ENCODE data around the gene MXRA8.

MXRA8 gene

GRCh38 chr1:1347026-1347595 lies 11.2 kb downstream of the MXRA8 start:
- TF ChIP-seq ELF4 (IDR thresholded peaks at IDR 0.05) (no peak), SP1 (IDR thresholded peaks at IDR 0.05) (no peak), LEF1 (IDR thresholded peaks at IDR 0.05; ENCODE audit: borderline replicate concordance) (no peak), CTBP1 (IDR thresholded peaks at IDR 0.05; ENCODE audit: borderline replicate concordance) (no peak), FOXA1 (IDR thresholded peaks at IDR 0.05) (no peak), SUZ12 (IDR thresholded peaks at IDR 0.05) (no peak), TARDBP (IDR thresholded peaks at IDR 0.05) (no peak), ARNT (IDR thresholded peaks at IDR 0.05) (no peak), HDGF (IDR thresholded peaks at IDR 0.05; ENCODE audit: borderline replicate concordance) (no peak), ZNF384 (IDR thresholded peaks at IDR 0.05) (no peak), FOXK2 (IDR thresholded peaks at IDR 0.05) (no peak), FOXM1 (IDR thresholded peaks at IDR 0.05; ENCODE audit: borderline replicate concordance) (no peak)
- POLR2A ChIA-PET, result interaction anchor here (0.8 to 1.2 kb wide), 6 partner anchors 11 to 52 kb away, joined by 3 to 5 read pairs (median 4); partner anchors contain the start of genes AURKAIP1 and CCNL2
- no peak for DNase-seq (ENCODE audit: extremely low spot score)
- CTCF ChIA-PET, result interaction anchor here (0.5 kb wide), 1 partner anchor 311 kb away, joined by 4 read pairs; no protein-coding TSS in a partner anchor

GRCh38 chr1:1346501-1346890 lies 11.9 kb downstream of the MXRA8 start:
- no peak for DNase-seq (ENCODE audit: extremely low spot score)
- POLR2A ChIA-PET, result no interaction called here
- CTCF ChIA-PET, result interaction anchor here (1.9 kb wide), 1 partner anchor 158 kb away, joined by 9 read pairs; no protein-coding TSS in a partner anchor
- TF ChIP-seq HDGF (IDR thresholded peaks at IDR 0.05; ENCODE audit: borderline replicate concordance) (no peak), ARNT (IDR thresholded peaks at IDR 0.05) (no peak), TARDBP (IDR thresholded peaks at IDR 0.05) (no peak), SUZ12 (IDR thresholded peaks at IDR 0.05) (no peak), FOXK2 (IDR thresholded peaks at IDR 0.05) (no peak), BHLHE40 (IDR thresholded peaks at IDR 0.05; ENCODE audit: borderline replicate concordance) (no peak), PKNOX1 (IDR thresholded peaks at IDR 0.05) (no peak)

- TF ChIP-seq SP1 (IDR thresholded peaks at IDR 0.05), result no peak
- no peak for TF ChIP-seq ZNF384 (IDR thresholded peaks at IDR 0.05)
- no peak for TF ChIP-seq FOXA1 (IDR thresholded peaks at IDR 0.05)
- ChIA-PET POLR2A (no interaction called here), CTCF (interaction anchor here (1.9 kb wide), 1 partner anchor 158 kb away, joined by 9 read pairs; no protein-coding TSS in a partner anchor)
- DNase-seq (ENCODE audit: extremely low spot score), result no peak
Observed at GRCh38 chr1:1345860-1346500, 12.4 kb downstream of the MXRA8 start.

- TF ChIP-seq ARNT (IDR thresholded peaks at IDR 0.05), result no peak
- TF ChIP-seq TARDBP (IDR thresholded peaks at IDR 0.05), result no peak
- TF ChIP-seq L3MBTL2 (conservative IDR thresholded peaks at IDR 0.05), result no peak
- TF ChIP-seq BHLHE40 (IDR thresholded peaks at IDR 0.05; ENCODE audit: borderline replicate concordance), result no peak
- TF ChIP-seq SUZ12 (IDR thresholded peaks at IDR 0.05), result no peak
- TF ChIP-seq FOXA1 (IDR thresholded peaks at IDR 0.05), result no peak
- TF ChIP-seq HDGF (IDR thresholded peaks at IDR 0.05; ENCODE audit: borderline replicate concordance), result no peak
- TF ChIP-seq PKNOX1 (IDR thresholded peaks at IDR 0.05), result no peak
- no peak for TF ChIP-seq ELF4 (IDR thresholded peaks at IDR 0.05)
- TF ChIP-seq LEF1 (IDR thresholded peaks at IDR 0.05; ENCODE audit: borderline replicate concordance), result no peak
- TF ChIP-seq NFRKB (IDR thresholded peaks at IDR 0.05), result no peak
- no peak for TF ChIP-seq FOXM1 (IDR thresholded peaks at IDR 0.05; ENCODE audit: borderline replicate concordance)
- no peak for TF ChIP-seq FOXK2 (IDR thresholded peaks at IDR 0.05)
- no peak for TF ChIP-seq SP1 (IDR thresholded peaks at IDR 0.05)
- TF ChIP-seq CTBP1 (IDR thresholded peaks at IDR 0.05; ENCODE audit: borderline replicate concordance), result no peak
- ChIA-PET POLR2A (no interaction called here), CTCF (interaction anchor here (1.9 kb wide), 1 partner anchor 159 kb away, joined by 9 read pairs; no protein-coding TSS in a partner anchor)
- no peak for DNase-seq (ENCODE audit: extremely low spot score)
Observed at GRCh38 chr1:1345384-1345783, 13.0 kb downstream of the MXRA8 start.

- POLR2A ChIA-PET, result no interaction called here
- peak; percentile 57 for DNase-seq (ENCODE audit: extremely low spot score)
- CTCF ChIA-PET, result interaction anchor here (0.7 to 1.9 kb wide), 2 partner anchors 53 to 160 kb away, joined by 3 to 9 read pairs; no protein-coding TSS in a partner anchor
- no peak for TF ChIP-seq SP1 (IDR thresholded peaks at IDR 0.05)
- TF ChIP-seq NFRKB (IDR thresholded peaks at IDR 0.05), result no peak
- TF ChIP-seq LEF1 (IDR thresholded peaks at IDR 0.05; ENCODE audit: borderline replicate concordance), result no peak
- TF ChIP-seq FOXA1 (IDR thresholded peaks at IDR 0.05), result no peak
- TF ChIP-seq ARNT (IDR thresholded peaks at IDR 0.05), result no peak
- TF ChIP-seq HDGF (IDR thresholded peaks at IDR 0.05; ENCODE audit: borderline replicate concordance), result no peak
- TF ChIP-seq CTBP1 (IDR thresholded peaks at IDR 0.05; ENCODE audit: borderline replicate concordance), result no peak
- no peak for TF ChIP-seq ELF4 (IDR thresholded peaks at IDR 0.05)
Observed at GRCh38 chr1:1344655-1345361, 13.5 kb downstream of the MXRA8 start.

- CTCF ChIA-PET, result no interaction called here
- TF ChIP-seq PKNOX1 (IDR thresholded peaks at IDR 0.05), result no peak
- TF ChIP-seq FOXK2 (IDR thresholded peaks at IDR 0.05), result no peak
- TF ChIP-seq FOXM1 (IDR thresholded peaks at IDR 0.05; ENCODE audit: borderline replicate concordance), result no peak
- TF ChIP-seq SUZ12 (IDR thresholded peaks at IDR 0.05), result no peak
- TF ChIP-seq HDGF (IDR thresholded peaks at IDR 0.05; ENCODE audit: borderline replicate concordance), result no peak
- TF ChIP-seq SP1 (IDR thresholded peaks at IDR 0.05), result no peak
- TF ChIP-seq FOXA1 (IDR thresholded peaks at IDR 0.05), result no peak
- TF ChIP-seq ZNF384 (IDR thresholded peaks at IDR 0.05), result no peak
- TF ChIP-seq ELF4 (IDR thresholded peaks at IDR 0.05), result no peak
- no peak for TF ChIP-seq CTBP1 (IDR thresholded peaks at IDR 0.05; ENCODE audit: borderline replicate concordance)
- TF ChIP-seq LEF1 (IDR thresholded peaks at IDR 0.05; ENCODE audit: borderline replicate concordance), result no peak
- no peak for TF ChIP-seq BHLHE40 (IDR thresholded peaks at IDR 0.05; ENCODE audit: borderline replicate concordance)
- no peak for TF ChIP-seq ARNT (IDR thresholded peaks at IDR 0.05)
- TF ChIP-seq NFRKB (IDR thresholded peaks at IDR 0.05), result no peak
- no peak for TF ChIP-seq L3MBTL2 (conservative IDR thresholded peaks at IDR 0.05)
- TF ChIP-seq TARDBP (IDR thresholded peaks at IDR 0.05), result no peak
- DNase-seq (ENCODE audit: extremely low spot score), result no peak
- POLR2A ChIA-PET, result no interaction called here
Observed at GRCh38 chr1:1343811-1344421, 14.4 kb downstream of the MXRA8 start.

Data from HEK293T (cell line).